GM12891 (cell line): ENCODE measurements around the gene C1orf159.

Source experiments
- DNase-seq: peaks from one replicate; pipeline ENCODE4 v3.0.0; 2011; ENCODE audit warnings: low spot score; ENCODE audit not compliant: insufficient read length
- FAIRE-seq: peaks from 2 replicates; lab custom pipeline; 2011; peaks lifted over from hg19 to GRCh38; lab: Jason Lieb, UNC
- PAX5 ChIP-seq: IDR thresholded peaks from 2 replicates; pipeline ENCODE4 v1.6.1; 2011; ENCODE audit warnings: low read length, moderate library complexity, mild to moderate bottlenecking; ENCODE audit not compliant: insufficient read depth, severe bottlenecking
- POLR2A ChIP-seq: IDR thresholded peaks from 2 replicates; pipeline ENCODE4 v1.6.1; 2011; ENCODE audit warnings: low read depth, low read length, control low read depth
- POLR2AphosphoS5 ChIP-seq: IDR thresholded peaks from 2 replicates; pipeline ENCODE4 v1.6.1; 2011; ENCODE audit warnings: low read depth, low read length, control low read depth
- POU2F2 ChIP-seq: IDR thresholded peaks from 2 replicates; pipeline ENCODE4 v1.6.1; 2011; ENCODE audit warnings: low read depth, mild to moderate bottlenecking, control low read depth, low read length, moderate library complexity
- SPI1 ChIP-seq: IDR thresholded peaks from 2 replicates; pipeline ENCODE4 v1.6.1; 2011; ENCODE audit warnings: low read depth, low read length, control low read depth
- TAF1 ChIP-seq: IDR thresholded peaks from 2 replicates; pipeline ENCODE4 v1.6.1; 2011; ENCODE audit warnings: low read depth, low read length, control low read depth

Gene C1orf159

DNA sequence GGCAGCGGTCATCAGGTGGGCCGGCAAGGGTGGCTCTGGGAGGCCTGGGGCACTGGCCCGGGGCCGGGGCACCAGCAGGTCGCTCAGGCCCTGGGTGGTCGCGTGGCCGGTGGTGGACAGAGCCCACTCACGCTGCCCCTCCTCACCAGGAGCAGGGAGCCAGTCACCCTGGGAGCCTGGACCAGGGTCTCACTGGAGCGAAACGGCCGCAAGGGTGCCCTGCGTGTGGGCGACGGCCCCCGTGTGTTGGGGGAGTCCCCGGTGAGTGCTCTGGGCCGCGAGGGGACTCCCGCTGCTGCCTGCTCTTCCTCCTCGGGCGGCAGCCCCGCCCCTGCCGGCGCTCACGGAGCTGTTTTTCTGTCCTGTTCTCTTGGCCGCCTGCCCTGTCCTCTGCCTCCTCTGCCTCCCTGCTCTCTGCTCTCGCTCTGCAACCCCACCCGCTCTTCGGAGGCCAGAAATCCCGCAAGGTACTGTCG is 65.3 kb downstream of the C1orf159 start:
- no peak for DNase-seq
- TF ChIP-seq PAX5, result peak; percentile 29
- no peak for TF ChIP-seq POLR2A
- TF ChIP-seq SPI1, result 0 out of 2 replicates have a peak, but pooled peaks have one; percentile 12
- no peak for FAIRE-seq

DNA sequence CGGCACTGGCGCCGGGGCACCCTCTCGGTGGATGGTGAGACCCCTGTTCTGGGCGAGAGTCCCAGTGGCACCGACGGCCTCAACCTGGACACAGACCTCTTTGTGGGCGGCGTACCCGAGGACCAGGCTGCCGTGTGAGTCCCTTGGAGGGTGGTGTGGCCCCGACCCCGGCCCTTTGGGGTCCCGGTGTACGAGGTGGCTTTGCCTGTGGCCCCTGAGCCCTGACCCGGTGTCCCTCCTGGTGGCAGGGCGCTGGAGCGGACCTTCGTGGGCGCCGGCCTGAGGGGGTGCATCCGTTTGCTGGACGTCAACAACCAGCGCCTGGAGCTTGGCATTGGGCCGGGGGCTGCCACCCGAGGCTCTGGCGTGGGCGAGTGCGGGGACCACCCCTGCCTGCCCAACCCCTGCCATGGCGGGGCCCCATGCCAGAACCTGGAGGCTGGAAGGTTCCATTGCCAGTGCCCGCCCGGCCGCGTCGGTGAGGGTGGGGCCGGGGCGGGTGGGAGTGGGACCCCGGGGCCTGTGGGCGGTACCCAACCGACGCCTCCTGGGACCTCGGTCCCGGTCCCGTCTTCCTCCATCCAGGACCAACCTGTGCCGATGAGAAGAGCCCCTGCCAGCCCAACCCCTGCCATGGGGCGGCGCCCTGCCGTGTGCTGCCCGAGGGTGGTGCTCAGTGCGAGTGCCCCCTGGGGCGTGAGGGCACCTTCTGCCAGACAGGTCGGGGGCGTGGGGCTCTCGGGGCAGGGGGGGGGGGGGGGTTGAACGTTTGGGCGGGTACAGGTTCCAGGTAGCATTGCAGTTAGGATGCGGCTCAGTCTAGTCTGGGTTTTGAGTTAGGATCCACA is 66.3 kb downstream of the C1orf159 start:
- no peak for DNase-seq
- FAIRE-seq, result no peak
- TF ChIP-seq PAX5, result no peak
- no peak for TF ChIP-seq POU2F2
- TF ChIP-seq TAF1, result no peak
- no peak for TF ChIP-seq SPI1
- TF ChIP-seq POLR2AphosphoS5, result no peak
- no peak for TF ChIP-seq POLR2A

DNA sequence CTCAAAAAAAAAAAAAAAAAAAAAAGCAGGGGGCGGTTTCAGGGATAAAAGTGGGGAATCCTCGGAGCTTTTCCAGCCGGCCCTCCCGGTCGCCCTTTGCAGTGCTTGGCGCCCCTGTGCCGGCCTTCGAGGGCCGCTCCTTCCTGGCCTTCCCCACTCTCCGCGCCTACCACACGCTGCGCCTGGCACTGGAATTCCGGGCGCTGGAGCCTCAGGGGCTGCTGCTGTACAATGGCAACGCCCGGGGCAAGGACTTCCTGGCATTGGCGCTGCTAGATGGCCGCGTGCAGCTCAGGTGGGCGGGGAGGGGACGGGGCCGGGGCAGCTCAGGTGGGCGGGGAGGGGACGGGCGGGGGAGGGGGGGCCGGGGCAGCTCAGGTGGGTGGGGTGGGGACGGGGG is 67.1 kb downstream of the C1orf159 start:
- FAIRE-seq, result no peak
- DNase-seq, result no peak
- TF ChIP-seq POLR2AphosphoS5 (no peak), TAF1 (no peak), SPI1 (no peak), PAX5 (no peak), POLR2A (no peak), POU2F2 (no peak)

DNA sequence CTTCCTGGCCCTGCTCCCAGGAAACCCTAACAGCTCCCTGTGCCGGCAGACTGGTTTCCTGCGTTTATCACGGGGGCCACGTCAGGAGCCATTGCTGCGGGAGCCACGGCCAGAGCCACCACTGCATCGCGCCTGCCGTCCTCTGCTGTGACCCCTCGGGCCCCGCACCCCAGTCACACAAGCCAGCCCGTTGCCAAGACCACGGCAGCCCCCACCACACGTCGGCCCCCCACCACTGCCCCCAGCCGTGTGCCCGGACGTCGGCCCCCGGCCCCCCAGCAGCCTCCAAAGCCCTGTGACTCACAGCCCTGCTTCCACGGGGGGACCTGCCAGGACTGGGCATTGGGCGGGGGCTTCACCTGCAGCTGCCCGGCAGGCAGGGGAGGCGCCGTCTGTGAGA is 67.9 kb downstream of the C1orf159 start:
- TF ChIP-seq POLR2A (no peak), SPI1 (no peak), TAF1 (no peak), POLR2AphosphoS5 (no peak), PAX5 (no peak), POU2F2 (no peak)
- DNase-seq (no peak), FAIRE-seq (no peak)

DNA sequence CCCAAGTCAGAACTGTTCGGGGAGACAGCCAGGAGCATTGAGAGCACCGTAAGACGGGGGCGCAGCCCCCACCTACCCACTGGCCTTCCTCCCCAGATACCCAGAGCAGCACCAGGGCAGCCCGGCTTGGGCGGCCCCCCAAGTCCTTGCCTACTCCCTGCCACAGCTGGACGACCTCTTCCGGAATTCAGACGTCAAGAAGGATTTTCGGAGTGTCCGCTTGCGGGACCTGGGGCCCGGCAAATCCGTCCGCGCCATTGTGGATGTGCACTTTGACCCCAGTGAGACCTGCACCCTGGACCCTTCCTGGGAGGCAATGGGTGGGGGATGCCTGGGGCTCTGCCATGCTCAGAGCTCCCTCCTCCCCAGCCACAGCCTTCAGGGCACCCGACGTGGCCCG is 68.5 kb downstream of the C1orf159 start:
- DNase-seq, result no peak
- TF ChIP-seq TAF1 (no peak), PAX5 (no peak), POLR2AphosphoS5 (no peak), POU2F2 (no peak), POLR2A (no peak), SPI1 (no peak)
- FAIRE-seq, result no peak

DNA sequence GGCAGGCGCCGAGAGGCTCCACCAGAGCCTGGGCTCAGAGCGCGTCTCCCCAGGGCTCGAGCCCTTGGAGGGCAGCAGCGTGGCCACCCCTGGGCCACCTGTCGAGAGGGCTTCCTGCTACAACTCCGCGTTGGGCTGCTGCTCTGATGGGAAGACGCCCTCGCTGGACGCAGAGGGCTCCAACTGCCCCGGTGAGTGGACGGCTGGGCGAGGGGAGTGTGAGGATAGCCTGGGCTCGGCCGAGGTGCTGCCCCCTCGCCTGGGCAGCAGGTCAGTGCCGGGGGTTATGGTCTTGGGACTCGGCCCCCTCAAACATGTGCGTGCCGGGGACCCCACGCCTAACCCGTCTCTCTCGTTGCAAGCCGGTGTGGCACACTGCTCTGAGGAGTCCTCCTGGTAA is 69.1 kb downstream of the C1orf159 start:
- DNase-seq (no peak), FAIRE-seq (no peak)
- TF ChIP-seq POLR2AphosphoS5 (no peak), SPI1 (no peak), POLR2A (no peak), PAX5 (no peak), TAF1 (no peak), POU2F2 (no peak)

DNA sequence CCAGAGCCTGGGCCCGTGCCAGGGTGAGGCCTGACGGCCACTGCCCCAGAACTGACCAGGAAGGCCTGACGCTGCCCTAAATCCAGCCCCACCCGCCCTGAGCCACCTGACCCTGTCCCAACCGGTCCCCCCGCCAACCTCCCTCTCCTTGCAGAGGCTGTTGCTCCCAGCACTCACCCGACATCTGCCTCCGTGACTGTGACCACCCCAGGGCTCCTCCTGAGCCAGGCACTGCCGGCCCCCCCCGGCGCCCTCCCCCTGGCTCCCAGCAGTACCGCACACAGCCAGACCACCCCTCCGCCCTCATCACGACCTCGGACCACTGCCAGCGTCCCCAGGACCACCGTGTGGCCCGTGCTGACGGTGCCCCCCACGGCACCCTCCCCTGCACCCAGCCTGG is 69.6 kb downstream of the C1orf159 start:
- no peak for FAIRE-seq

DNA sequence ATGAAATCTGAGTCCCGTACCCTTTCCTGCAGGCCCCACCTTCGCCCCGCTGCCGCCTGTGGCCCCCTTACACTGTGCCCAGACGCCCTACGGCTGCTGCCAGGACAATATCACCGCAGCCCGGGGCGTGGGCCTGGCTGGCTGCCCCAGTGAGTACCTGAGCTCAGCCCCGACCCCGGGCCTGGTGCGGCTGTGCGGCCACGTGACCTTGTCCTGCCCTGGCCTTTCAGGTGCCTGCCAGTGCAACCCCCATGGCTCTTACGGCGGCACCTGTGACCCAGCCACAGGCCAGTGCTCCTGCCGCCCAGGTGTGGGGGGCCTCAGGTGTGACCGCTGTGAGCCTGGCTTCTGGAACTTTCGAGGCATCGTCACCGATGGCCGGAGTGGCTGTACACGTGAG is 70.8 kb downstream of the C1orf159 start:
- FAIRE-seq, result no peak
- TF ChIP-seq PAX5, result no peak
- TF ChIP-seq POLR2A, result no peak
- TF ChIP-seq SPI1, result no peak
- DNase-seq, result no peak

More for the DNA sequence above, 69.6 kb downstream of the C1orf159 start:
- TF ChIP-seq POLR2AphosphoS5 (no peak), TAF1 (no peak), POLR2A (no peak), PAX5 (no peak), SPI1 (no peak), POU2F2 (no peak)
- no peak for DNase-seq

DNA sequence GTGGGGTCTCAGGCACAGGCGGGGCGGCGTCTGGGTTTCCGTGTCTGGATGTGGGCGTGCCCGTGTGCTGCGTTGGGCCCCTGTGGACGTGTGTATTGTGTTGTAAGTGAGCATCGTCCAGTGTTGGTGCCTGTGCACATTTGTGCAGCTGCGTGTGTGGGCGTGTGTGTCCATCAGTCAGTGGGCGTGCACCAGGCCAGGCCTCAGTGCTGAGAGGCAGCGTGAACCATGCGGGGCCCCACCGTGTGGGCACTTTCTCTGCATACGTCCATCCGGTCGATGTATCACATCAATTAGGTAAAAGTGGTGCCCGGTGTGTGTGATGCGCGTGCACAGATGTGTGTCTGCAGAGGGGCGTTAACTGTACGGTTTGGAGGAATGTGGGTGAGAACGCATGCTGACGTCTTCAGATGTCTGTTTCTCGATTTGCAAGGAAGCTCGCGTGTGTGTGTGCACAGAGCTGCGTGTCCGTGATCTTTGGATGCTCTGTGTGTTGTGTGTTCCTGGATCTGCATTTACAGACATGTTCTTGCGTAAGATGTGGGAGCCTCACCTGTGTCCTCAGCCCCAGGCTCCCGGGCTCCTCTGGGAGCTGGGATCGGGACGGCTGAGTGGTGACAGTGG is 71.3 kb downstream of the C1orf159 start:
- DNase-seq (no peak), FAIRE-seq (no peak)
- TF ChIP-seq TAF1, result no peak
- TF ChIP-seq SPI1, result no peak
- TF ChIP-seq POU2F2, result no peak
- TF ChIP-seq PAX5, result no peak
- no peak for TF ChIP-seq POLR2A
- TF ChIP-seq POLR2AphosphoS5, result no peak

DNA sequence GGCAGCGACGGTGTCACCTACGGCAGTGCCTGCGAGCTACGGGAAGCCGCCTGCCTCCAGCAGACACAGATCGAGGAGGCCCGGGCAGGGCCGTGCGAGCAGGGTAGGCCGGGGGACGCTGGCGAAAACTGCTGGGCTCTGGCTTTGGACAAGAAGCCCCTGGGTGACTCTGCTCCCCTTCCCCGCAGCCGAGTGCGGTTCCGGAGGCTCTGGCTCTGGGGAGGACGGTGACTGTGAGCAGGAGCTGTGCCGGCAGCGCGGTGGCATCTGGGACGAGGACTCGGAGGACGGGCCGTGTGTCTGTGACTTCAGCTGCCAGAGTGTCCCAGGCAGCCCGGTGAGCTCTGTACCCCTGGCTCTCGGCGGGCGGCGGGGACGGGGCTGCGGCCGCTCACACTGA is 72.0 kb downstream of the C1orf159 start:
- no peak for DNase-seq
- TF ChIP-seq SPI1 (no peak), POU2F2 (no peak), PAX5 (no peak), TAF1 (no peak), POLR2A (no peak), POLR2AphosphoS5 (no peak)
- no peak for FAIRE-seq
